ENCODE measurements around the gene STAT3.
"Not testable (repeated sequence)": the region's sequence is repeated elsewhere in the genome, so short reads cannot be mapped to it uniquely, and the experiment has no call there.

STAT3 gene

DNA sequence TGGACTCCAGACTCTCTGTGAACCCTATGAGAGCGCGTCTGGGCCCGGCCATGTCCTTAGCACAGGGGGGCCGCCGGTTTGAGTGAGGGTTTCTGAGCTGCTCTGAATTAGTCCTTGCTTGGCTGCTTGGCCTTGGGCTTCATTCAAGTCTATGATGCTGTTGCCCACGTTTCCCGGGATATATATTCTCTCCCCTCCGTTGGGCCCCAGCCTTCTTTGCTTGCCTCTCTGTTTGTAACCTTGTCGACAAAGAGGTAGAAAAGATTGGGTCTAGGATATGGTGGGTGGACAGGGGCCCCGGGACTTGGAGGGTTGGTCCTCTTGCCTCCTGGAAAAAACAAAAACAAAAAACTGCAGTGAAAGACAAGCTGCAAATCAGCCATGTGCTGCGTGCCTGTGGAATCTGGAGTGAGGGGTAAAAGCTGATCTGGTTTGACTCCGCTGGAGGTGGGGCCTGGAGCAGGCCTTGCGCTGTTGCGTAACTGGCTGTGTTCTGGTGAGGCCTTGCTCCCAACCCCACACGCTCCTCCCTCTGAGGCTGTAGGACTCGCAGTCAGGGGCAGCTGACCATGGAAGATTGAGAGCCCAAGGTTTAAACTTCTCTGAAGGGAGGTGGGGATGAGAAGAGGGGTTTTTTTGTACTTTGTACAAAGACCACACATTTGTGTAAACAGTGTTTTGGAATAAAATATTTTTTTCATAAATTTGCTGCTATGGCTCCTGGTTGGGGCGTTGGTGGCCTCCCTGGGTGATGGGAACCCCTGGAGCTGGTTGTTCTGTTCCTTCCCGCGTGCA lies 76.8 kb downstream of the STAT3 start:
- H3K4me3 Mint-ChIP-seq: peak overlapping the region; percentile 83
- peaks cover 5% of the 10 kb centered on the region for H3K36me3 Mint-ChIP-seq
- no peaks in the 10 kb centered on the region for H3K9me3 Mint-ChIP-seq (ENCODE audit: low read depth)
- peaks cover 68% of the 10 kb centered on the region for H3K4me1 Mint-ChIP-seq (ENCODE audit: low read depth)
- peak overlapping the region; percentile 94 for H3K27ac Mint-ChIP-seq
- no peaks in the 10 kb centered on the region for H3K27me3 Mint-ChIP-seq

- Mint-ChIP-seq H3K27ac (peak overlapping the region; percentile 94), H3K9me3 (ENCODE audit: low read depth) (no peaks in the 10 kb centered on the region), H3K4me1 (ENCODE audit: low read depth) (peaks cover 67% of the 10 kb centered on the region), H3K27me3 (no peaks in the 10 kb centered on the region), H3K4me3 (peak overlapping the region; percentile 83), H3K36me3 (peaks cover 5% of the 10 kb centered on the region)
Measured at GRCh38 chr17:42310787-42311215, 77.4 kb downstream of the STAT3 start.

DNA sequence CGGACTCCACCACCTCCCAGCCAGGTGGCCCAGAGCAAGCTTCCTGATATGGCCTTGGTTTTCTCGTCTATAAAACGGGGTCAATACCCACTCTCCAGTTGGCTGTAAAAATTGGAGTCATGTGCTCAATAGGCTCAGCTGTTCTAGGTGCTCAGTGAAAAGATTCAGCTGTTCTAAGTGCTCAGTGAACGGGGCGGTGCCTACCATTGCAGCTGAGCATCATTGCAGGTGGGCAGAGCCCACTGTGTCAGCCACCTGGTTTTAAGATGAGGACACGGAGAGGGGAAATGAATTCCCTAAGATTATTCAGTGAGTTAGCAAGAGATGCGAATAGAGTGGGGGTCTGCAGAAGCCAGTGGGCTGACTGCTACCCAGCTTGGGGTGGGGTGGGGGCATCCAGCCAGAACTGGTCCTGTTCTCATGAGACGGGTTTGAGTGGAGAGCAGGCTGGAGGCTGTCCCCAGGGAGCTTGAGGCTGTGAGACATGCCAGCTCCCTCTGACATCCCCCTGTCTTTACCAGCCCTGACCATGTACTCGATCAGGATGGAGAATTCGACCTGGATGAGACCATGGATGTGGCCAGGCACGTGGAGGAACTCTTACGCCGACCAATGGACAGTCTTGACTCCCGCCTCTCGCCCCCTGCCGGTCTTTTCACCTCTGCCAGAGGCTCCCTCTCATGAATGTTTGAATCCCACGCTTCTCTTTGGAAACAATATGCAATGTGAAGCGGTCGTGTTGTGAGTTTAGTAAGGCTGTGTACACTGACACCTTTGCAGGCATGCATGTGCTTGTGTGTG lies 78.1 kb downstream of the STAT3 start:
- H3K4me3 Mint-ChIP-seq: peak overlapping the region; percentile 83
- no peaks in the 10 kb centered on the region for H3K27me3 Mint-ChIP-seq
- H3K36me3 Mint-ChIP-seq: peaks cover 5% of the 10 kb centered on the region
- peak overlapping the region; percentile 94 for H3K27ac Mint-ChIP-seq
- H3K4me1 Mint-ChIP-seq (ENCODE audit: low read depth): peaks cover 61% of the 10 kb centered on the region
- H3K9me3 Mint-ChIP-seq (ENCODE audit: low read depth): no peaks in the 10 kb centered on the region

GRCh38 chr17:42309142-42309541 lies 79.1 kb downstream of the STAT3 start:
- Mint-ChIP-seq H3K4me1 (ENCODE audit: low read depth) (peaks cover 58% of the 10 kb centered on the region), H3K9me3 (ENCODE audit: low read depth) (no peaks in the 10 kb centered on the region), H3K27me3 (no peaks in the 10 kb centered on the region), H3K4me3 (no peak overlapping the region), H3K36me3 (peaks cover 8% of the 10 kb centered on the region), H3K27ac (peak overlapping the region; percentile 94)

GRCh38 chr17:42308446-42308845 lies 79.8 kb downstream of the STAT3 start:
- peaks cover 10% of the 10 kb centered on the region for H3K36me3 Mint-ChIP-seq
- H3K9me3 Mint-ChIP-seq (ENCODE audit: low read depth): no peaks in the 10 kb centered on the region
- no peak overlapping the region for H3K4me3 Mint-ChIP-seq
- peaks cover 54% of the 10 kb centered on the region for H3K4me1 Mint-ChIP-seq (ENCODE audit: low read depth)
- H3K27me3 Mint-ChIP-seq: no peaks in the 10 kb centered on the region
- H3K27ac Mint-ChIP-seq: peak overlapping the region; percentile 4

DNA sequence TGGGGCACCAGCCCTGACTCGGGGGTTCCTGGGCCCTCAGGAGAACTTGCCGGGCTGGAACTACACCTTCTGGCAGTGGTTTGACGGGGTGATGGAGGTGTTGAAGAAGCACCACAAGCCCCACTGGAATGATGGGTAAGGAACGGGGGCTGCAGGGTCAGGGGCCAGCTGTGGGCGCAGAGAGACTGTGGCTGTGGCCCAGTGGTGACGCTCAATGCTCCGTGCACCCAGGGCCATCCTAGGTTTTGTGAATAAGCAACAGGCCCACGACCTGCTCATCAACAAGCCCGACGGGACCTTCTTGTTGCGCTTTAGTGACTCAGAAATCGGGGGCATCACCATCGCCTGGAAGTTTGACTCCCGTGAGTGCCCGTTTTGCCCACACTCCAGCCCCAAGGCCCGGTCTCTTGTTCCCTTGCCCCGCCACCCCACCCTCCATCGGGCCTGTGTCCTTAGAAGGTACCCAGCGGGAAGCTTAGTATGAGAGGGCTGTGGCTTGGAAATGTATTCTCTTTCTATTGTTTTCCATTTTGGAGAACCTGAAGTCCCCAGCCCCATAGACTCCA lies 80.8 kb downstream of the STAT3 start:
- peaks cover 13% of the 10 kb centered on the region for H3K36me3 Mint-ChIP-seq
- no peak overlapping the region for H3K27ac Mint-ChIP-seq
- H3K9me3 Mint-ChIP-seq (ENCODE audit: low read depth): no peaks in the 10 kb centered on the region
- H3K4me3 Mint-ChIP-seq: no peak overlapping the region
- peaks cover 48% of the 10 kb centered on the region for H3K4me1 Mint-ChIP-seq (ENCODE audit: low read depth)
- H3K27me3 Mint-ChIP-seq: no peaks in the 10 kb centered on the region

GRCh38 chr17:42306385-42306667 lies 81.9 kb downstream of the STAT3 start:
- H3K36me3 Mint-ChIP-seq: peaks cover 16% of the 10 kb centered on the region
- H3K9me3 Mint-ChIP-seq (ENCODE audit: low read depth): no peaks in the 10 kb centered on the region
- H3K4me1 Mint-ChIP-seq (ENCODE audit: low read depth): peaks cover 45% of the 10 kb centered on the region
- H3K4me3 Mint-ChIP-seq: no peak overlapping the region
- H3K27ac Mint-ChIP-seq: peak overlapping the region; percentile 78
- no peaks in the 10 kb centered on the region for H3K27me3 Mint-ChIP-seq

DNA sequence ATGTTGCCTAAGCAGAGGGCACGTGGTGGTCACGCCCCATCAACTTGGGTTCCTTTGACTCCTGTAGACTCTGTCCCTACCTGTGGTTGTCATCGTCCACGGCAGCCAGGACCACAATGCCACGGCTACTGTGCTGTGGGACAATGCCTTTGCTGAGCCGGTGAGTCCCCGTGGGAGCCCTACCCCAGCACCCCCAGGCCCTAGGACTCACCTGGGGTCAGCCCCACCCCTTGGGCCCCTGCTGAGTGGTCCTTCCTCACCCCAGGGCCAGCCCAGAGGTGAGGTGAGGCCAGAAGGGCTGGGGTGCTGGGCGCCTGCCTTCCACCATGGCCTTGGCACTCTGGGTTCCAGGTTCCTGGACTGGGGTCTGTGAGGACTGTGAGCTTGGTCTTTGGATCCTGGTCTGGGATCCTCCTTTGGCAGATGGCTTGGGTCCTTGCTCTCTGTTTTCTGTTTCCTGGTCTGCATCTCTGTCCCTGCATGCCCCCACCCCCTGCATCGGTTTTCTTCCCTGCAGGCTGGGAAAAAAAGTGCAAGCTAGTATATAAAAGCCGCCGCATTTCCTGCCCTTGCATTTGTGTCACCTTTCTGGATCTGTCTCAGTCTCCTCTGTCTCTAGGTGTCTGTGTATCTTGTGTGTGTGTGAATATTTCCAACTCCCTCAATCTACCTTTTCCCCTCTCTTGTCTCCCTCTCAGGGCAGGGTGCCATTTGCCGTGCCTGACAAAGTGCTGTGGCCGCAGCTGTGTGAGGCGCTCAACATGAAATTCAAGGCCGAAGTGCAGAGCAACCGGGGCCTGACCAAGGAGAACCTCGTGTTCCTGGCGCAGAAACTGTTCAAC lies 82.5 kb downstream of the STAT3 start:
- Mint-ChIP-seq H3K27me3 (no peaks in the 10 kb centered on the region), H3K27ac (peak overlapping the region; percentile 78), H3K4me1 (ENCODE audit: low read depth) (peaks cover 40% of the 10 kb centered on the region), H3K9me3 (ENCODE audit: low read depth) (no peaks in the 10 kb centered on the region), H3K36me3 (peaks cover 14% of the 10 kb centered on the region), H3K4me3 (peak overlapping the region; percentile 22)

DNA sequence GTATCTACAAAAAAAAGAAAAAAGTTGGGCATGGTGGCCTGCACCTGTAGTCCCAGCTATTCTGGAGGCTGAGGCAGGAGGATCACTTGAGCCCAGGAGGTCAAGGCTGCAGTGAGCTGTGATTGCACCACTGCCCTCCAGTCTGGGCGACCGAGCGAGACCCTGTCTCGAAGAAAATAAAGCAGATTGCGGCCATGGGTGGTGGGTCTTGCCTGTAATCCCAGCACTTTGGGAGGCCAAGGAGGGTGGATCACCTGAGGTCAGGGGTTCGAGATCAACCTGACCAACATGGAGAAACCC lies 83.3 kb downstream of the STAT3 start:
- not testable (repeated sequence) for H3K9me3 Mint-ChIP-seq (ENCODE audit: low read depth); H3K4me3 Mint-ChIP-seq; H3K27ac Mint-ChIP-seq; H3K27me3 Mint-ChIP-seq
- Mint-ChIP-seq H3K4me1 (ENCODE audit: low read depth) (peaks cover 32% of the 10 kb centered on the region), H3K36me3 (peaks cover 11% of the 10 kb centered on the region)

GRCh38 chr17:42304187-42305030 lies 83.8 kb downstream of the STAT3 start:
- peak overlapping the region; percentile 34 for H3K27ac Mint-ChIP-seq
- no peaks in the 10 kb centered on the region for H3K9me3 Mint-ChIP-seq (ENCODE audit: low read depth)
- H3K4me3 Mint-ChIP-seq: no peak overlapping the region
- H3K27me3 Mint-ChIP-seq: no peaks in the 10 kb centered on the region
- H3K4me1 Mint-ChIP-seq (ENCODE audit: low read depth): peaks cover 27% of the 10 kb centered on the region
- peaks cover 11% of the 10 kb centered on the region for H3K36me3 Mint-ChIP-seq

DNA sequence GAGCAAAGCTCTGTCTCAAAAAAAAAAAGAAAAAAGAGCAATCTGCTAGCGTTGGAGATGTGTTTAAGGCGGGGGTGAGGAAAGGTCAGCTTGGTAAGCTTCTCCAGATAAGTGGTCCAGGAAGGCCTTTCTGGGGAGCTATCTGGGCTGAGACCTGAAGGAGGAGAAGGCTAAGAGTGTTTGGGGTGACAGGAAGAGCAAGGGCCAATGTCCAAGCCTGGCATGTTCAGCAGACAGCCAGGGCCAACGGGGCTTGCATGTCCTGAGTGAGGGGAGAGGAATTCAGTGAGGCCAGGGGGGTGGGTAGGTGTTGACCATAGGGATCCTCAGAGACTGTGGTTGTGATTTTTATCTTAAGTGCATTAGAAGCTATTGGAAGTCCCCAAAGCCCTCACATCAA lies 84.5 kb downstream of the STAT3 start:
- Mint-ChIP-seq H3K27ac (peak overlapping the region; percentile 46), H3K27me3 (no peaks in the 10 kb centered on the region), H3K9me3 (ENCODE audit: low read depth) (no peaks in the 10 kb centered on the region), H3K36me3 (peaks cover 11% of the 10 kb centered on the region), H3K4me1 (ENCODE audit: low read depth) (peaks cover 24% of the 10 kb centered on the region), H3K4me3 (no peak overlapping the region)

DNA sequence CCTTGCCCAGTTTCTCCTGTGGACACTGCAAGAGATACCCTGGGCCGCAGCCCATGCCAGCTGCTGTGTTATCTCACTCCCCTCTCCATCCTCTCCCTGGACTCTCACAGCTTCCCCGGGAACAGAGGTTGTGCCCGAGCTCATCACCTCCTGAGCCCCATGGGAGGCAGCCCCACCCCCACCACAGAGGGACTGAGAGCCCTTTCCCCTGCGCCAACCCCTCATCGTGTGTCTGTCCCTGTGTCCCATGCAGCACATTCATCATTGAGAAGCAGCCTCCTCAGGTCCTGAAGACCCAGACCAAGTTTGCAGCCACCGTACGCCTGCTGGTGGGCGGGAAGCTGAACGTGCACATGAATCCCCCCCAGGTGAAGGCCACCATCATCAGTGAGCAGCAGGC lies 87.2 kb downstream of the STAT3 start:
- Mint-ChIP-seq H3K27me3 (no peaks in the 10 kb centered on the region), H3K4me1 (ENCODE audit: low read depth) (peaks cover 21% of the 10 kb centered on the region), H3K9me3 (ENCODE audit: low read depth) (no peaks in the 10 kb centered on the region), H3K27ac (no peak overlapping the region), H3K36me3 (peaks cover 11% of the 10 kb centered on the region), H3K4me3 (no peak overlapping the region)

GRCh38 chr17:42299913-42300312 lies 88.3 kb downstream of the STAT3 start:
- H3K36me3 Mint-ChIP-seq: peaks cover 11% of the 10 kb centered on the region

DNA sequence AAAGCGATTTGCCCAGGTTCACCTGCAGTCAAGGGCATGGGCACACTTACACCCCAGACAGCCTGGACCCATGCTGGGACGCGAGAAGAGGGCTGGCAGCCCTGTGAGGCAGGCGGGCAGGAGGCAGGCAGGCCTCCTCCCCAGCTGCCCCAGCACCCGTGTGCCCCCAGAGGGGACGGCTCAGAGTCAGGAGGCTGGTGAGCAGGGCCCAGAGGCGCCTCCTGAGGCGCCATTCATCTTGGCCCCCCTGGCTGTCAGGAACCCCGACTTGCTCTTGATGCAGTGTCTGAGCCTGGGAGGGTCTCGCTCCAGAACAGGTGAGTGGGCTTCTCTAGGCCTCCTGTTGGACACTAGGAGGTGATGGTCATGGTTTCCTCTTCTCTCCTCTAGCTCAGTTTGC lies 88.9 kb downstream of the STAT3 start:
- not testable (repeated sequence) for H3K27me3 Mint-ChIP-seq; H3K27ac Mint-ChIP-seq; H3K4me3 Mint-ChIP-seq; H3K36me3 Mint-ChIP-seq; H3K9me3 Mint-ChIP-seq (ENCODE audit: low read depth)
- peaks cover 23% of the 10 kb centered on the region for H3K4me1 Mint-ChIP-seq (ENCODE audit: low read depth)

More at GRCh38 chr17:42299913-42300312, 88.3 kb downstream of the STAT3 start:
- H3K9me3 Mint-ChIP-seq (ENCODE audit: low read depth); H3K27ac Mint-ChIP-seq; H3K4me3 Mint-ChIP-seq; H3K27me3 Mint-ChIP-seq: not testable (repeated sequence)
- peaks cover 25% of the 10 kb centered on the region for H3K4me1 Mint-ChIP-seq (ENCODE audit: low read depth)
